Daoy (cell line): ENCODE data around the gene NPTXR. TPM values are rescaled to one million over a fixed set of nuclear protein-coding genes. Genes with fewer than 3 reads are reported as not detected.

ENCODE experiments used
- DNase-seq: peaks from one replicate; pipeline ENCODE4 v3.0.0-alpha.2; 2015; ENCODE audit warnings: low read depth
- total RNA-seq: library from RNA; depleted of rRNA; stranded (reverse); fragments of >200 nt; shearing (Covaris generic); gene quantifications from 2 replicates; pipeline ENCODE4 v1.2.3, GENCODE V29; 2014

NPTXR gene
- total RNA-seq, 1 experiment from 2014 or later, result 1.5 TPM

DNA sequence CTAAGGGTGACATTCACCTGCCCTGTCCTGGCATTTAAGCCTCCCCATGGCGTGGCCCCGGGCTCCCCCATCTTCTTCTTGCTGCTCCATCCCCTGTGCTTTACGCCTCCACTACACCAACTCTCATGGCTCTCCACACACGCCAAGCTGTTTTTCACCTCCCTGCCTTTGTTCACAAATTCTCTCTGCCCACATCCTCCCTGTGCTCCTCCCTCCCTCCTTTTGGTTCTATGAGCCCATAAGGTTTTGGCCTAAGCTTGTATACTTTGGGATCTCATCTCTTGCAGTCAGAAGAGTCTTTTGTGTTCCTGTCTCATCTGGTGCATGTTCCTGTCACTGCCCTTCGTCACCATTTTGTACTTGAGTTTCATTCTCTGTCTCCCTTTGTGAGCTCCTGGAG is 45.3 kb downstream of the NPTXR start:
- DNase-seq, result no peak

- DNase-seq, result no peak
These were observed 47.4 kb downstream of the NPTXR start for GRCh38 chr22:38796262-38796957.

DNA sequence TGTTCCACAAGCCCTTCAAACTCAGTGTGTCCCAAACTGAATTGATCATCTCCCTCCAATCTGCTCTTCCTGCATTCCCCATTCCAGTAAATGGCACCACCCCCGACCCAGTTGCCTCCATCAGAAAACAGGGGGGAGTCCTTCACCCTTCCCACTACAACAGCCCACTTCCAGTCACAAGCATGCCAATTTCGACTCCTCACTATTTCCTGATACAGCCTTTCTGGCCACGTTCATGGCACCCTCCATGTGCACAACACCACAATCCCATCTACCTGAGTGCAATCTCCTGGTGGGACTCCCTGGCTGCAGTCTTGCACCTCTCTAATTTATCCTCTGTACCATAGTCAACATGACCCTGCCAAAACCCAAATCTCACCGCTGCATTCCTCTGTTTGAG is 48.3 kb downstream of the NPTXR start:
- DNase-seq, result no peak

DNA sequence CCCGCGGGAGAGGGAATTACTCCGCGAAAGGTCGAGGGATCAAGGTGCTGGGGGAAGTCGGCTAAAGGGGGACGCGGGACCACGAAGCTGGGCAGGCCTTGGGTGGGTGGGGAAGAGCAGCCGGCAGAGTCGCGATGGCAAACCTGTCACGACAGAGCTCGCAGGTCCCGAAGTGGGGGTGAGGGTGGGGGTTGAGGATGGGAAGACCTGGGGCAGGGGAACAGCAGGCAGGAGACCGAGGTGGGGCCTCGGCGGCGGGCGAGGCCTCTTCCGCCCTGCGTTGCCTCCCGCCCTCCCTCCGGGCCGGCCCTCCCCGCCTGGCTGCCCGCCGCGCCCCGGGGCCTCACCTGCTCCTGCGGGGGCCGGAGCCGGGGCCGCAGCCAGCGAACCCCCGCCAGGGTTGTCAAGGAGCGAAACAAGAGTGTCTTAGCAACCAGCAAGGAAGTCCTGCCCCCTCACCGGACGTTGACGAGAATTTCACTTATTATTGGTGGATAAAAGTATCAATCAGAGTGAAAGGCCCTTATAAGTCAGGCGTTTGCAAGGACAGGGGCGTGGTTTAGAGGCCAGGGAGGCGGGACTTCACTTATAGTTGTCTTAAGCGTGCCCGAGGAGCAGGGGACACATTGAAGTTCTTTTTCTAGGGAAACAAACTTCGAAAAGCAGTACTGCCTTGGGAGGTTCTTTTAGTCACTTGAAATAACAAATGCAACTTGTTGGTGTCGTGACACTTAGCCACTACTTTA is 49.9 kb downstream of the NPTXR start, which contains the start of gene DNAL4:
TSS of gene DNAL4 (minus strand) at position 423 of the 746 bp plus-strand sequence. CDS start 11,412 bp downstream, outside the sequence.
- DNase-seq, result peak; percentile 92

- no peak for DNase-seq
These were observed 50.5 kb downstream of the NPTXR start for GRCh38 chr22:38793317-38793716.

DNA sequence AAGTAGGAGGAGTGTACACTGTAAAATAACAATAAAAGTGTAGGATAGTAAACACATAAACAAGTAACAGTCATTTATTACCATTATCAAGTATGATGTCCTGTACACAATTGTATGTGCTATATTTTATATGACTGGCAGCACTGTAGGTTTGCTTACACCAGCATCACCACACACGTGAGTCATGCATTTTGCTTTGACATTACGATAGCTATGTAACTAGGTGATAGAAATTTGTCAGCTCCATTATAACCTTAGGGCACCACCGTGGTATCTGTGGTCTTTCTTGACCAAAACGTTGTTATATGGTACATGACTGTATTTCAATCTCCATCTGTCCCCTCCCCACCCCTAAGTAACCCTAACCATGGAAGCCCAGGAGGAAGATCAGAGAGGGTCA is 51.0 kb downstream of the NPTXR start:
- peak; percentile 27 for DNase-seq

DNA sequence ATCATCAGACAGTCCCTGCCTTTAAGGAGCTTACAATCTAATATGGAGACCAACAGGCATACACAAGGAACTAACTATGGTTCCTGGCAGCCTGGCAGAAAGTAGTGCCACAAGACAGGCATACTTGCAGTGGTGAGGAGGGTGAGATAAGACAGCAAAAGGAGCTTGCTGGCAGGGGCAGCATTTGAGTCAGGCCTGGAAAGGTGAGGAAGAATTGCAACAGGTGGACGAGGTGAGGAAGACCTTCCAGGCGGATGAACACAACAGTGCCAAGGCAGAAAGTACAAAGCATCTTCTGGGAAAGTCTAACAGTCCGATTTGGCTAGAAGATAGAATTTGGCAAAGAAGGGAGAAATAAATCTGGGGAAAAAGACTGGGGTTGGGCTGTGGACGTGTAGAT is 54.2 kb downstream of the NPTXR start:
- DNase-seq, result no peak

- DNase-seq, result no peak
These were observed 55.0 kb downstream of the NPTXR start for GRCh38 chr22:38788846-38789245.

DNA sequence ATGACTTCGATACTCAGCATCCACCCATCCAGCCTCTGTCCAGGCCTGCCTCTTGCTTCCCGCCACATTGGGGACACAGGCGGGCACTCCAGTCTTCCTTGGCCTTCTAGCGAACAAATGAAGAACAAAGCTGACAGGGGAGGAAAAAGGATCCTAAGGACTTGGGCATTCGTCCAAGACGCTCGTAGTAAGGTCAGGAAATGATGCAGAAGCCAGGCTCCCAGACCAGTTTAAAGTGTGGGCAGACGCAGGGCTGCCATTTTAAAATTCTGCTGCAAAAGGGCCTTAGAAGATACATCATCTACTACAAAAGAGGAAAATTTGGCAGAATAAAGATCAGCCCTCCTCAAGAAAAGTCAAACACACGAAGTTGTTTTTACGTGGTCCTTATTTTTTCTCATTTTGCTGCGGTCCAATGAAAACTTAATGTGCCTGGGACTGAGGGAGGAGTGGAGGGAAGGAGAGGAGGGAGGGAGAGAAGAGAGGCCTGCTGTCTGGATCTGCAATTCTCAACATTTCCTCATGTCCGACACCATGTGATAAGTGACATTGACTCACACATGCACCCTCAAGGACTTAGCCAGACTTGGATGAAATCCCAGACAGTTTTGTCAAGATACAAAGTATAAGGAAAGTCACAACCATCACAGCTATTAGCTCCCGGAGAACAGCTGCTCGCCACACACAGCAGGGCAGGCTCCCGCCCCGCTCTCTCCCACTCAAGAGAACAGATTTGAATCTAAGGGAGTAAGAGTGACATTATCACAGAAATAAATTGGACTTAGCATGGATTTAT is 55.6 kb downstream of the NPTXR start:
- DNase-seq, result peak; percentile 79

GRCh38 chr22:38786631-38787030 is 57.2 kb downstream of the NPTXR start:
- DNase-seq, result no peak

- no peak for DNase-seq
These were observed 59.0 kb downstream of the NPTXR start for GRCh38 chr22:38784856-38785255.

DNA sequence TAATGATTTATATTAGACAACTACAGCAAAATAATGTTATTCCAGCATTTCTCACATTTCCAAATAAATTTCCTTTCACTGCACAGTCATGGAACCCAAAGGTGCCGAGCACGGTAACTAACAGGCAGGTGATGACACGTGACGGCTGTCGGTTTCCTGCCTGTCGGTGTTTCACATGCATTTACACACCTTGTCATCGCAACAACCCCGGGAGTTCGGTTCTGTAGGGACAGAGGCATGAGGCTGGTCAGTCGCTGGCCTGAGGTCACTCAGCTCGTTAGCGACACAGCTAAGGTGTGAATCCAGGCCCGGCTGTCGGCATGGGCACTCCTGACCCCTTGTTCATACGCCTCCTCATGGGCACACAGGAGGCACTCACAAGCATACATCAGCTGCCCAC is 59.8 kb downstream of the NPTXR start:
- no peak for DNase-seq

GRCh38 chr22:38783095-38783615 is 60.7 kb downstream of the NPTXR start:
- no peak for DNase-seq

GRCh38 chr22:38782402-38783094 is 61.3 kb downstream of the NPTXR start:
- DNase-seq, result peak; percentile 85

GRCh38 chr22:38781033-38781432 is 62.8 kb downstream of the NPTXR start:
- DNase-seq, result no peak

- DNase-seq, result no peak
These were observed 66.6 kb downstream of the NPTXR start for GRCh38 chr22:38777087-38777671.

DNA sequence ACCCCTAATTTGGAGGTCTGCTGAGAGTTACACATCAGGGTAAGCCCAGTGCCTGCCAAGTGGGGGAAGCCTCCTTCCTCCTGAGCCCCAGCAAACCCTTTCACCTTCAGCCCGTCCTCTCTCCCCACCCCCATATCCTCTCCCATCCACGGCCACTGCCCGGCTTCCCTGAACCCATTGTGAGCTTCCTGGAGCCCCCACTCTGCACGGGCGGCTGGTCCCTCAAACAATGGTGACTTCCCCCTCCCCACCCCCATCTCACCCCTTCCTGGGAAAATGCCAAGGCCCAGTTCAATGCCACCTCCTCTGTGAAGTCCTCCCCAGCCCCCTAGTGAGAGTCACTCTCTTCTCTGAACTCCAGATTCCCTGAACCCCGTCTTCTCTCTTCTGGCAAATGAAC is 67.7 kb downstream of the NPTXR start:
- no peak for DNase-seq

GRCh38 chr22:38775656-38776055 is 68.2 kb downstream of the NPTXR start:
- no peak for DNase-seq

DNA sequence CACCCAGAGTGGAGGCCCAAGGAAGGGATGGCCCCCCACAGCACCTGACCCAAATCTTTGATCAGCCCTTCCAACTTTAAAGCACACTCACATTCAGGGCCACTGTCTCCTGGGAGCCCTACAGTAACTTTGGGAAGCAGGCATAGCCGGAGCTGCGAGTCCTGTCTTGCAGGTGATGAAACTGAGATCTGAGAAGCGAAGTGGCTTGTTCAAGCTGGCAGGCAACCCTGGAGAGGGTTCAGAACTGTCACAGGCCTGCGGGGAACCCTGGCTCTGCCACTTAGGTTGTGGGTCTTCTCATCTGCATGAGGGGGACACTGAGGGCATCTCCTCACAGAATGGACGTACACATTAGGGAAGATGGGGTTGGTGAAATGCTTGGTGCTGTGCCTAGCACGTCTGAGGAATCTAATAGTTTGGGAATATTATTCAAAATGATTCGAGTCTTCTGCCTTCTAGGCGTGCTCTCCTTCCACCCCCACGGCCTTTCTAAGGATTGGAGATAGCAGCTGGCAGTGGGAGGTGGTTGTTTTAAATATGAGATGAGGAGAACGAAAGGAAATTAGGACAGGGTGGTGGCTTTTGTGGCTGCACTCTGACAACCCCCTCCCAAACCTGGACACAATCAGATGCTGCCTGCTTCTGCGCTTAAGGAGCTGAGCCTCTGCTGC is 69.2 kb downstream of the NPTXR start:
- DNase-seq, result no peak

GRCh38 chr22:38773363-38773946 is 70.4 kb downstream of the NPTXR start:
- no peak for DNase-seq

DNA sequence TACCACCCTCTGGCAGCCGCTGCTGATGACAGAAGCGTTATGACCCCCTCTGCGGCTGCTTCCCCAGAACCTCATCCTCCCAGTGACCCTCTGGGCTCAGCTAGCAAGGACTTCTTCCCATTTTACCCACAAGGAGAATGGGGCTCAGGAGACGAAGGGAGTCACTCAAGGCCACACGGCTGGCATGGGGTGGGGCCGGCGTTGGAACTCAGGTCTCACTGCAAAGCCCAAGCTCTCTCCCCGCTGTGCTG is 71.3 kb downstream of the NPTXR start:
- no peak for DNase-seq
